Activated CD8-positive, alpha-beta memory T cell treated with anti-CD3 and anti-CD28 coated beads, Interleukin-2, amount 50 U/mL, for 24 hours (primary cell): ENCODE results near the gene TMEM120B.

Source experiments
- DNase-seq: peaks from one replicate; pipeline ENCODE4 v3.0.0-alpha.2; 2020; ENCODE audit errors: extremely low read depth

Gene TMEM120B

GRCh38 chr12:121791671-121792551, 79.4 kb downstream of the TMEM120B start:
- DNase-seq: no peak

DNA sequence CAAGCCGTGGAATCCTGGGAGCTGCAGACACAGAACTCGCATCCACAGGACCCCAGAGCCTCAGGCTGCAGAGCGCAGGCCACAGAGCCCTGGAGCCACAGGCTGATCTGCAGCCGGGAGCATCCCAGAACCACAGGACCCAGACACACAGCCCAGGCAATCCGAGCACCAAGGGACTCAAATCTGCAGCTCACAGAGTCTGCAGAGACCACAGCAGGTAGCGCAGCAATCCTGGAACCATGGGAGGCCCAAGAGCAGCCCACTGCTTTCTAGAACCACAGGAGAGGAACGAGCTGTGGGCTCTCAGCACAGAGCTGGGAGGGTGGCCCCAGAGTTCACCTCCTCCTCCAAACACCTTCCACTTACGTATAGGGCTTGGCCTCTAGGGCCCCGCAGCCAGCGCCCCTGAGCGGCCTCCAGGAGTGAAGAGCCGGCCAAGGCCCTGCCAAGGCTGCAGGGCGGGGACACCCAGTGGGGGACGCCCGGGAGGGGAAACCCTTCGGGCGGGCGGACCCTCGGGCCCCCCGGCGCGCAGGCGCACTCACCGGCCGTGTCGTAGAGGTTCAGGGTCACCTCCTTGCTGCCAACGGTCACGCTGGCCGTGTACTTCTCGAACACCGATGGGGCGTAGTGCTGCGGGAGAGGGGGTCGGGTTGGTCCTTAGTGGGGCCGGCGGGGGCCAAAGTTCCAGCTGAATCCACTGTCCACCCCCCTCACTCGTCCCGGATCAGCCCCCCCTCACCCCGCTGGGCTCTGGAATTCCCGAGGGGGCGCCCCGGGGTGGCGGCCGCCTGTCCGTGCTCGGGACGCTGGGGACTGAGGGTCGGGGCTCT, 80.3 kb downstream of the TMEM120B start:
- no peak for DNase-seq

GRCh38 chr12:121793440-121793837, 80.9 kb downstream of the TMEM120B start, which contains the start of gene RHOF:
Gene RHOF (minus strand): TSS chr12:121793688. CDS start chr12:121793633, 55 bp downstream.
- DNase-seq: no peak

DNA sequence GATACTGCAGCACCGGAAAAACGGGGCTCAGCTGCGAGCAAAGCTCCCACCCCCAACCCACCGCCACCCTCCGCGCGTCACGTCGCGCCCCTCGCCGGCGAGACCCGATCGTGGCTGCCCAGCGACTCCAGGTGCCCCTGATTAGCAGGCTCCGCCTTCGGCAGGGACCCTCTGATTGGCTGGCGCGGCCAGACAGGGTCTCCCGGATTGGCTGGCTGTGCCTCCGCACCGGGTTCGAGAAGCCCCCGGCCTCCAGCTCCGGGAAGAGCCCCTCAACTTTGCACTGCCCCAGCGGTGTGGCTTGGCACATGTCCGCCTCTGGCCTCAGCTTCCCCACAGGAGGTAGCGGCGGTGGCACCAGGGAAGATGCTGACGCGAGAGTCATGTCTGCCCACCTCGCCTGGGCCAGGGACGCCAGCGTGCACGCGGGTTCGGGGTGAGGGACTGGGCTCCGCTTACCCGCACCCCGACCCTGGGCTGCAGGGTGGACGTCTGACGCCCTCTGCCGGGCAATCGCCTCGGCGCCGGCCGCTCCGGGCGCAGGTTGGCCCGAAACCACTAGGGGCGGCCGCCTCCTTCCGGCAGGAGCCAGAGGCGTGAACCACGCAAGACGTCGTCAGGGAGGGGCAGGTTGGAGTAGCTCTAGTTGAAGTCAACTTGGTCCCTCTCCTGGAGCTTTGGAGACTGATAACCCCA, 81.4 kb downstream of the TMEM120B start:
- peak; percentile 85 for DNase-seq

- DNase-seq: no peak
Observed at GRCh38 chr12:121794534-121795033, 82.0 kb downstream of the TMEM120B start.

- no peak for DNase-seq
Observed at GRCh38 chr12:121795034-121795968, 82.7 kb downstream of the TMEM120B start.

DNA sequence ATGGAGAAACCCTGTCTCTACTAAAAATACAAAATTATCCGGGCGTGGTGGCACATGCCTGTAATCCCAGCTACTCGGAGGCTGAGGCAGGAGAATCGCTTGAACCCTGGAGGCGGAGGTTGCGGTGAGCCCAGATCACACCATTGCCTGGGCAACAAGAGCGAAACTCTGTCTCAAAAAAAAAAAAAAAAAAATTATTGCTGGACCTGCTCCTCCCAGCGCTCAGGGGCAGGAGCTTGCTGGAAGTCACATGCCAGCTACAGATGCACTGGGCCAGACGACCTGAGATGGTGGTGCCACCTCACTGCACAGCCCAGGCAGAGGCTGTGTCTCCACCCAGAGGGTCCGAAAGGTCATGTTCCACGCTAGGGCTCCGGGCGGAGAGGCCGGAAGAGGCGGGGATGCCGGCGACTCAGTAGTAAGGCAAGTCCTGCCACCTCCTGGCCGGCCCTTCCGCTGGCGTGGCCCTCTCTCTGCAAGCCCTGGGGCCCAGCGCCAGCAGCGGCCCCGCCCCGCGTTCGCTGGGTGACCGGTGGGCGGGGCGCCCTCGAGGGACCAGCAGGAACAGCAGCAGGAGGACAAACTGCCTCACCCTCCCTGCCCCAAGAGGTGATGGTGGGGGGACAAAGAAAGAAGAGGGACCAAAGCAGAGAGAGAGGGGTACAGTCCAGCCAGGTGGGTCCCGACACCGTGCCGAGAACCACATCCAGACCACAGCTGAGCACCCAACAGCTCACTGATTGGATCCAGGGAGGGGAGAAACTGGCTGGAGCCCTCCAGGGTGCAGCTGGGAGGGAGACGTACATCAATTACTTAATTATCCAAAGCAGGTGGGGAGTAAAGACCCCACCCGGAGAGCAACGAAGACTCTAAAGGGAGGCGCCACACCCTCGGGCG, 84.6 kb downstream of the TMEM120B start:
- DNase-seq: no peak

- no peak for DNase-seq
Observed at GRCh38 chr12:121797937-121798786, 85.6 kb downstream of the TMEM120B start.

GRCh38 chr12:121798787-121799155, 86.2 kb downstream of the TMEM120B start:
- no peak for DNase-seq

DNA sequence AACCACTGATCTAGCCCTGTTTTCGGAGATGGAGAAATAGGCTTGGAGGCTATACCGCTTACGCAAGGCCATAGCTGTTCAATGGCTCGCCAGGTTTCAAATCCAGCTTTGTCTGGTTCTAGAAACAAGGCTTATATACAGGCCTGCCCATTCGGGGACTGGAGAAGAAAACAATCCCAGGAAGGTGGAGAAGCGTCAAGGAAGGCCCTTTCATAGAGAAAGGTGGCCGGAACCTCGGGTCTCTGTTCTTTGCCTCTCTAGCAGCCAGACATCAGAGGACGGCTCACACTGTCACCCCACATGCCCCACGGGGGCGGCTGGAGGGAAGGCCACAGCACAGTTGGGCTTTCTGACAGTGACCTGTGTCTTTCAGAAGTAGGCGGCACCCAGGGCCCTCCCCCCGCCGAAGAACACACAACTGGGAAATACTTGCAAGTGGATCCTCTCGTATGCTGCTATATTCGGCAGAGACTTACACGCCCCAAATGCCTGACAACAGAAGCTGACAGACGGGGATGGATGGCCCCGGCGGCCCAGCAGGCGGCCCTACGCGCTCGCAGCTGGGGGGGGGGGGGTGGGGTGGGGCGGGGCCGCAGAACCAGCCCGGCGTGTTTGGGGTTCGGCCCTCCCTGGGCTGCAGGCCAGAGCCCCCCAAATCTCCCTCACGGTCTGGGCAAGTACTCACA, 86.7 kb downstream of the TMEM120B start:
- no peak for DNase-seq

GRCh38 chr12:121799842-121800693, 87.5 kb downstream of the TMEM120B start:
- no peak for DNase-seq

- DNase-seq: no peak
Observed at GRCh38 chr12:121800694-121801594, 88.4 kb downstream of the TMEM120B start.

GRCh38 chr12:121801595-121802484, 89.3 kb downstream of the TMEM120B start:
- no peak for DNase-seq

DNA sequence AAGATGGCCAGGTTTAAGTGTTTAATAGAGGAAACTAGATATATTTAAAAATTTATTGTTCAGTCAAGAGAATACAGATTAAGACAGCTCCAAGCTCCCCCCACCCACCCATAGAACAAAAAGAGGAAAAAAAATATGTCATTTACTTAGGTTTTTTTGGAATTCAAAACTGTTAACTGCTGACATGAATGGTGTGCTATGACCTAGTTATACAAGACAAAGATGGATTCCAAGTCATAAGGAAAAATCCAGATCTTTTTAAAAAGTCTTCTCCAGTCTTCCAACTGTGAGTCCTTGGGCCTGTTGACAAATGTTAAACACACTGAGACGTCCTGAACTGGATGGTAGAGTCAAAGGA, 89.9 kb downstream of the TMEM120B start:
- DNase-seq: no peak
